HepG2 (cell line): ENCODE data around the gene FGFR3. TPM values are rescaled to one million over a fixed set of nuclear protein-coding genes. Genes with fewer than 3 reads are reported as not detected.

Experiments used
- CREB1 ChIP-seq, 2 experiments: fragments of 450-650 bp in 1 of 2; IDR thresholded peaks; 2 replicates each; pipeline ENCODE4 v1.6.1; 2016 to 2017; ENCODE audit warnings: control low read depth in 1 of 2, mild to moderate bottlenecking in 1 of 2, missing compliant biosample characterization in 1 of 2, missing genetic modification characterization in 1 of 2
- FOSL1 ChIP-seq: sonication (generic); formaldehyde crosslinking; IDR thresholded peaks from 2 replicates; pipeline ENCODE4 v1.9.0; 2021; ENCODE audit warnings: missing genetic modification reagents, borderline replicate concordance
- FOXJ3 ChIP-seq: sonication (generic); formaldehyde crosslinking; IDR thresholded peaks from 2 replicates; pipeline ENCODE4 v1.4.0; 2020; ENCODE audit warnings: missing genetic modification reagents, mild to moderate bottlenecking, borderline replicate concordance
- LCORL ChIP-seq, 2 experiments: fragments of 450-650 bp in 1 of 2; sonication (generic) in 1 of 2; formaldehyde crosslinking in 1 of 2; IDR thresholded peaks; 2 replicates each; pipeline versions ENCODE4 v1.5.0 to v1.6.1; 2017 to 2020; ENCODE audit warnings: antibody characterized with exemption in 1 of 2, missing genetic modification reagents in 1 of 2
- POLR2G ChIP-seq: fragments of 200-400 bp; formaldehyde crosslinking; IDR thresholded peaks from 2 replicates; pipeline ENCODE4 v1.6.1; 2018; ENCODE audit warnings: mild to moderate bottlenecking, low read depth, low read length, moderate library complexity
- SKIL ChIP-seq: sonication (generic); formaldehyde crosslinking; IDR thresholded peaks from 2 replicates; pipeline ENCODE4 v1.8.0; 2022; ENCODE audit warnings: missing genetic modification reagents, mild to moderate bottlenecking, moderate library complexity, borderline replicate concordance
- SP5 ChIP-seq: IDR thresholded peaks from 2 replicates; pipeline ENCODE4 v1.6.1; 2016; ENCODE audit warnings: low read depth, borderline replicate concordance
- TIGD3 ChIP-seq: sonication (generic); formaldehyde crosslinking; IDR thresholded peaks from 2 replicates; pipeline ENCODE4 v1.5.1; 2020; ENCODE audit warnings: mild to moderate bottlenecking, missing genetic modification reagents, borderline replicate concordance
- ZBTB2 ChIP-seq: sonication (generic); formaldehyde crosslinking; IDR thresholded peaks from 2 replicates; pipeline ENCODE4 v1.8.0; 2022; ENCODE audit warnings: low read depth, missing genetic modification reagents
- ZBTB37 ChIP-seq: sonication (generic); formaldehyde crosslinking; IDR thresholded peaks from 2 replicates; pipeline ENCODE4 v1.4.0; 2020; ENCODE audit warnings: mild to moderate bottlenecking, missing genetic modification reagents
- ZC3H13 ChIP-seq: sonication (generic); formaldehyde crosslinking; IDR thresholded peaks from 2 replicates; pipeline ENCODE4 v1.8.1; 2023; ENCODE audit warnings: mild to moderate bottlenecking, missing genetic modification reagents, moderate library complexity
- ZFP1 ChIP-seq: IDR thresholded peaks from 2 replicates; pipeline ENCODE4 v1.6.1; 2016
- ZFP36L2 ChIP-seq: sonication (generic); formaldehyde crosslinking; IDR thresholded peaks from 2 replicates; pipeline ENCODE4 v1.4.0; 2020; ENCODE audit warnings: missing genetic modification reagents
- ZNF160 ChIP-seq: sonication (generic); formaldehyde crosslinking; IDR thresholded peaks from 2 replicates; pipeline ENCODE4 v1.8.0; 2022; ENCODE audit warnings: mild to moderate bottlenecking, inconsistent platforms, missing genetic modification reagents
- ZNF18 ChIP-seq: sonication (generic); formaldehyde crosslinking; IDR thresholded peaks from 2 replicates; pipeline ENCODE4 v1.8.0; 2022; ENCODE audit warnings: mild to moderate bottlenecking, missing genetic modification reagents; ENCODE audit not compliant: insufficient replicate concordance
- ZNF33A ChIP-seq: sonication (generic); formaldehyde crosslinking; IDR thresholded peaks from 2 replicates; pipeline ENCODE4 v1.5.1; 2020; ENCODE audit warnings: missing genetic modification reagents, mild to moderate bottlenecking, moderate library complexity, borderline replicate concordance
- ZNF598 ChIP-seq: sonication (generic); formaldehyde crosslinking; IDR thresholded peaks from 2 replicates; pipeline ENCODE4 v1.5.1; 2020; ENCODE audit warnings: mild to moderate bottlenecking, missing genetic modification reagents, borderline replicate concordance
- ZNF644 ChIP-seq: IDR thresholded peaks from 2 replicates; pipeline ENCODE4 v1.6.1; 2016; ENCODE audit warnings: low read depth
- ZNF777 ChIP-seq: sonication (generic); formaldehyde crosslinking; IDR thresholded peaks from 2 replicates; pipeline ENCODE4 v1.4.0; 2020; ENCODE audit warnings: missing genetic modification reagents
- polyA plus RNA-seq, 8 experiments: library from polyadenylated mRNA; depleted of rRNA in 3 of 8; stranded (reverse) in 7 of 8; unstranded in 1 of 8; fragments of >200 nt; fragmentation: Illumina TruSeq in 4 of 8; extraction: Trizol in 4 of 8; gene quantifications; 2 replicates each; pipeline versions ENCODE4 v1.2.1 to v1.2.3, GENCODE V29; 2011 to 2016; ENCODE audit warnings: low read depth in 4 of 8, missing spikeins in 1 of 8, mixed read lengths in 1 of 8; ENCODE audit not compliant: insufficient read depth in 1 of 8
- total RNA-seq, 5 experiments: library from RNA; depleted of rRNA; stranded (reverse); fragments of >200 nt; fragmentation: Illumina TruSeq; extraction: Trizol; gene quantifications; 2 replicates each; pipeline ENCODE4 v1.2.3, GENCODE V29; 2016; ENCODE audit warnings: low read depth in 1 of 5

FGFR3 gene
- total and polyA plus RNA-seq, 2 of the 13 experiments (the other 11 are each of a cell fraction or from before 2014, with no cell fraction given) = 103 to 109 TPM

GRCh38 chr4:1765409-1766072, 27.6 kb upstream of the FGFR3 start (continued):
- TF ChIP-seq SKIL (CRISPR knock-in tag) (peak; percentile 65), ZC3H13 (CRISPR knock-in tag) (peak; percentile 73; the same call in 1 of the 2 replicates), ZNF777 (CRISPR knock-in tag) (no peak), FOSL1 (no peak), ZNF33A (CRISPR knock-in tag) (no peak), FOXJ3 (CRISPR knock-in tag) (no peak), ZNF160 (CRISPR knock-in tag) (no peak), ZBTB37 (CRISPR knock-in tag) (no peak), LCORL (IDR thresholded peaks at IDR 0.05) (no peak), LCORL (CRISPR knock-in tag; IDR thresholded peaks at IDR 0.05) (no peak), ZNF18 (no peak), ZNF598 (CRISPR knock-in tag) (0 out of 2 replicates have a peak, but pooled peaks have one; percentile 34), POLR2G (0 out of 2 replicates have a peak, but pooled peaks have one; percentile 37), SP5 (CRISPR knock-in tag) (peak; percentile 41), ZBTB2 (CRISPR knock-in tag) (0 out of 2 replicates have a peak, but pooled peaks have one; percentile 27), ZFP36L2 (CRISPR knock-in tag) (no peak), ZNF644 (CRISPR knock-in tag) (no peak), CREB1 (IDR thresholded peaks at IDR 0.05) (no peak), CREB1 (CRISPR knock-in tag; IDR thresholded peaks at IDR 0.05) (no peak), ZFP1 (CRISPR knock-in tag) (no peak), TIGD3 (no peak)
